OCI-LY3 (cell line): ENCODE results near the gene BHLHE23.

Source experiments
- CTCF ChIP-seq: fragments of 200-600, 300-600 bp; sonication (generic); IDR thresholded peaks from 2 replicates; pipeline ENCODE4 v1.5.1; 2014; ENCODE audit warnings: antibody characterized with exemption, low read length, low read depth
- EZH2phosphoT487 ChIP-seq: fragments of 200-600 bp; shearing (Covaris generic); IDR thresholded peaks from 2 replicates; pipeline ENCODE4 v1.6.1; 2018; ENCODE audit warnings: antibody characterized with exemption, mixed run types, low read depth

- TF ChIP-seq CTCF: no peak
- no peak for TF ChIP-seq EZH2phosphoT487
Measured at GRCh38 chr20:62979310-62979709, 27.5 kb downstream of the BHLHE23 start.
